ENCODE data around the gene ABHD5.

GRCh38 chr3:43771610-43772009 lies 80.9 kb downstream of the ABHD5 start:
- TF ChIP-seq GATA3 (IDR thresholded peaks at IDR 0.05; ENCODE audit: low read depth, low read length) (no peak), GATA2 (IDR thresholded peaks at IDR 0.05; ENCODE audit: low read depth, low read length) (no peak)

Data from SH-SY5Y (cell line).